Embryonic facial prominence (tissue), 1 donor: Measurements from ENCODE around the gene GPC3.

Experiments used
- DNase-seq: peaks from one replicate; pipeline ENCODE4 v3.0.0-alpha.2; 2016; ENCODE audit errors: extremely low spot score

GPC3 gene

DNA sequence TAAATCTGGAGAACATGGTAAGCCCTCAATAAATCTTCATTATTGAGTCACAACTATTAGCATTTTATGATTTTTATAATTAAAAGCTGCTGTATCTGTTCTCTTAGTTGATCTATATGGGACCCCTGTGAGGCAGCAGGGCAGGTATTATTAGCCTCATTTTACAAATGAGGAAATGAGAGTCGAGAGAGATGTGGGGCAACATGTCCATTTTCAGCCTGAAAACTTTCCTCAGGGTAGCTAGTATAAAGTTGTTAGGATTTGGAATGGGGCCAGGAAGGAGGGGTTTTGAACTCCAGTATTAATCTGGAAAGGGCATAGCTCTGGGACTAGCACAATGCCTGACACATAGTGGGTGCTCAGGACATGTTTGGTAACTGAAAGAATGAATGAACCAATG, 378.4 kb downstream of the GPC3 start:
- DNase-seq = no peak

GRCh38 chrX:133604801-133605200, 380.6 kb downstream of the GPC3 start:
- DNase-seq = peak; percentile 46

DNA sequence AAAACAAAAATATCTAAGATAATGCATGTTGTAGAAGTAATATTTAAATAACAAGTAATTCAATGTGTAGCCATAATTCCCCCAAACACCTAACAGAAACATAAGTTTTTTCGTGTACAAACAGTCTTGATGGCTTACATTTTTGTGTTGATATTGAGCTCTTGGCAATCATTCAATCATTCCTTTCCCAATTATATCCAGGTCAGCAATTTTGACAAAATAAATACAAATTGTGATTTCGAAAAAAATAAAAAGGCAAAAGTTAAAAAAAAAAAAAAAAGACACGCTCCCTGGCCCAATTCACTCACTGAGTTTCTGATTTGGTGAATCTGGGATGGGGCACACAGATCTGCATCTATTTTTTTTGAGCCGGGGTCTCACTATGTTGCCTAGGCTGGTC, 382.5 kb downstream of the GPC3 start:
- no peak for DNase-seq

GRCh38 chrX:133601116-133601515, 384.3 kb downstream of the GPC3 start:
- DNase-seq = no peak

GRCh38 chrX:133600536-133600935, 384.9 kb downstream of the GPC3 start:
- no peak for DNase-seq

- DNase-seq = no peak
Measured at GRCh38 chrX:133598601-133599335, 386.6 kb downstream of the GPC3 start.

- no peak for DNase-seq
Measured at GRCh38 chrX:133594156-133594555, 391.2 kb downstream of the GPC3 start.

- no peak for DNase-seq
Measured at GRCh38 chrX:133593531-133593930, 391.9 kb downstream of the GPC3 start.

- no peak for DNase-seq
Measured at GRCh38 chrX:133590703-133591505, 394.5 kb downstream of the GPC3 start.

DNA sequence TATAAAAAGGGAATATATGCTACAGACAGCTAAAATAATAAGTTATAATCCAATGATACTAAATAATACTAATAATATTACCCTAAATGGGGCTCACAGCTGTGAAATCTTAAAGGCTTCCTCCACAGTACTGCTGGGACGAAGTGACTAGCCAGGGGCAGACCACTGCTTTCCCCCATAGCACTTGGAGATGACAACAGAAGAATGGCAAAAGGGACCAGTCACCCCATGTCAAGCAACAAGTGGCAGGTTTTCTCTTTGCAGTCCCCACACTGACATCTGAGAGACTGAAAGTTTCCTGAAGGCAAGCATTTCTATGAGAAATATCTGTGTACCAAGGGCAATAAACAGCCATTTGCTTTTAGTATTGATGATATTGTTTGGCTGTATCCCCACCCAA, 396.6 kb downstream of the GPC3 start:
- no peak for DNase-seq

GRCh38 chrX:133587818-133588217, 397.6 kb downstream of the GPC3 start:
- no peak for DNase-seq

GRCh38 chrX:133587071-133587470, 398.3 kb downstream of the GPC3 start:
- no peak for DNase-seq

GRCh38 chrX:133586443-133586842, 399.0 kb downstream of the GPC3 start:
- DNase-seq = no peak

GRCh38 chrX:133583825-133584224, 401.6 kb downstream of the GPC3 start:
- no peak for DNase-seq

DNA sequence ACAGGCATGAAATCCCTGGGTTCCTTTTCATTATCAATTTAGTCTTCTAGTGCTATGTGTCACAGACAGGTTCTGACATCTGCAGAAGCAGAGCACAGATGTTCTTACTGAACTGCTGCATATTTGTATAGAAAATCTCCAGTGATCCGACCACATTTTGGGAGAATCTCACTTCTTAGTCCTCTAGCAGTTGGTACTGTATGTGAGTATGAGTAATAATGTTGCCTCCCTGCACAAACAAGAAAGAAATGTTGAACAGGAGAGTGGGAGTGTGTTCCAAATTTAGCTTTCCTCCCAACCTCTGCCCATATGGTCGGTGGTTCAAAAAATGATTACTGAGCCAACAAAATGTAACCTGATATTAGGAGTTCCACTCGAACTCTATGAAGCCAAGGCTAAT, 404.8 kb downstream of the GPC3 start:
- DNase-seq = no peak

GRCh38 chrX:133579631-133580030, 405.8 kb downstream of the GPC3 start:
- no peak for DNase-seq

DNA sequence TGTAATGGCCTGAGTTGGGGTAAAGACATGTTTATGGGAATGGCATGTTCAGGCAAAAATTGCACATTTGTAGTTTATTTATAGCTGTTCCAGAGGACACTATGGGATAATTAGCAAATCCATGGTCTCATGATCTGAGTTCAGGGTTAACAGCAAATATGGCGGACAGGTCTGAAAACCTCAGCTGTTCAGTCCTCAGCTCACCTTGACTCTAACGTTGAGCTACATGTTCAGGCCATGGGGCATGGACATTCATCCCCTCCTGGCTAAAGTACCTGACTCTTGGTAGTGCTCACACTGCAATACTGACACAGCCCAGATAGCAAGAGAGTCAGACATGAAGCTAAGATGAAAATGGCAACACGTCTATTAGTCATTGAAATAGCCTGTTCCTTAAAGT, 408.5 kb downstream of the GPC3 start:
- no peak for DNase-seq

DNA sequence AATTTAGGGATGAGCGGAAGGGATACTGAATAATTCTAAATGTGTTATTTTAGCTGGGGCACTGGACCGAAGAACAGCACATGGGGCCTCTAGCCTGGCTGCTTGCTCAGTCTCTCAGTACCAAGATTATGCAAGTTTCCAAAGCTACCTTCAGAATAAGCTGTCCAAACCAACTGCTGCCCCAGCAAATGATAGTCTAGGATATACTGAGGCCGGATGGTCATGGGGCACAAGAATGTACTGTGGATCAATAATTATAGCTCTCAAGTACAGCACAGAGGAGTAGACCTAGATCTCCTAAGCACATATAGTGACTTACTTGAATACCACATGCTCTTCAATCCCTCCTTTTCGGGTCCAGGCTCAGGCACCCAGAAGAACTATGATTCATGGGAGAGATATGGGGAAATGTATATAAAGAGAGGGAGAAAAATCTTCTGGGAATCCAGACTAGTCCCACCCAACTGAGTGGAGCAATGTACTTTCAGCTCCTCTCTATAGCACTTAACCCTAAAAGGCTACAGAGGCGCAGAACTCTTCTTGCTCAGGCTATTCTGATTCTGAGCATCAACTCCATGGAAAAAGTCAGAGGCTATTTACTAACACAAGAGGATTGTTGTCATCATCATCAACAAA, 409.8 kb downstream of the GPC3 start:
- no peak for DNase-seq

- no peak for DNase-seq
Measured at GRCh38 chrX:133574716-133575115, 410.7 kb downstream of the GPC3 start.

DNA sequence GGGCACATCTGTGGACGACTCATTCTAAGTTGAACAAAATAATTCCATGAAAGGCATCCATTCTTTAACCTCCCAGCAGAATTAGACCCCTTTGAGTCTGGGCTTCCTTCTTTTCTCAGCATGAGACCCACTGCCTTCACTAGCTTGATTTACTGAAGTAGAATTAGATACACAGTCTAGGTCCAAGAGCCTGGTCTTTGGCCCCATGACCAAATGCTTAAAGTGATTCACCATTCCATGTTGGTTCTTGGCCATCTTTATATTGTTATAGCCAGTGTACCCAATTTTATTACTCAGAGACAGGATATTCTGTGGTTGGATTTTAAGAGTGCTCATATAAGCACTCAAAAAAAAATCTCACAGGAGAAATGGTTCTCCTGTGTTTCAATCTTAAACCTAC, 414.8 kb downstream of the GPC3 start:
- DNase-seq = no peak

DNA sequence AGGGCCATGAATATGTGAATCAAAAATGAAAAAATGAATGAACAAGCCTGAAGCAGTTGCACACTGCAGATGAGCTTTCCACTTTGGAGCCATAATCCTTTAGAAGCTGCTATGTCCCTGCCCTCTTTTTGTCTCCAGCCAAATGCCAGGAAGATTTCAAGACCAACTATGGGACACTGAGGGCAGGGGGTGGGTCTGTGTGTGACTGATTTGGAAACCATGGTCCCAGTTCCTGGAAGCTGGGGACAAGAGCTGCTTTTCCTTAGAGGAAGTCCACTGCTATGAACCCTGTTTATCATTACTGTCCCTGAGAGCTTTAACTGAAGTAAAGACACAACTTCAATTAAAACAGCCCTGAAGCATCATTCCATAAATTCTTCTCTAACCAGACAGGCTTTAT, 416.2 kb downstream of the GPC3 start:
- no peak for DNase-seq

- DNase-seq = no peak
Measured at GRCh38 chrX:133568109-133568508, 417.3 kb downstream of the GPC3 start.

DNA sequence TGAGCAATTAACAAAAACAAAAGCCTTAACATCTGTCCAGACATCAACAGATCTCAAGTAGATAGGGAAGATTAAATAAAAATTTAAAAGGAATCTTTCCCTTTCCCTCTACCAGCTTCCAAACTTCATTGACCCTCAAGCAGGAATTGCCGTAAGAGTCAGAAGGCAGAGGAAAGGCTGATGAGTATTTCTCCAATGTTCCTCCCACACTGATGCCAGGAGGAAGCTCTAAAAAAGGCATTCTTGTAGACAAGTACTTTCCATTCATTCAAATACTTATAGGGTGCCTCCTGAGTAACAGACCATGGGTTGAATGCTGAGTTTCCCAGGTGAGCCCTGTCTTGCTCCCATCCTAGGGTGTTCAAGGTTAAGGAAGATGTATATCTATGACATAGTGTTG, 418.5 kb downstream of the GPC3 start:
- DNase-seq = no peak
